RWPE2 (cell line): ENCODE data around the gene TCEA2.

Experiments
- ATAC-seq: fragments of 200-7000 bp; cut with Tn5 transposase; 3 replicates; pipeline ENCODE4 v1.9.1; 2021; ENCODE audit warnings: low read depth
- DNase-seq: peaks from one replicate; pipeline ENCODE4 v3.0.0-alpha.2; 2020; ENCODE audit warnings: low spot score
- H3K27ac ChIP-seq: fragments of 450-650 bp; 2 replicates; pipeline ENCODE4 v1.5.1; 2017; ENCODE audit warnings: mild to moderate bottlenecking; ENCODE audit not compliant: poor library complexity, severe bottlenecking
- H3K27me3 ChIP-seq: fragments of 250-450 bp; sonication (Bioruptor Pico); 2 replicates; pipeline ENCODE4 v1.5.1; 2021; ENCODE audit warnings: mild to moderate bottlenecking, moderate library complexity; ENCODE audit not compliant: insufficient read depth, poor library complexity, severe bottlenecking
- H3K36me3 ChIP-seq: fragments of 250-450 bp; sonication (Bioruptor Pico); 2 replicates; pipeline ENCODE4 v1.5.1; 2020; ENCODE audit warnings: low read depth, mild to moderate bottlenecking, moderate library complexity
- H3K4me1 ChIP-seq: fragments of 250-450 bp; sonication (Bioruptor Pico); 2 replicates; pipeline ENCODE4 v1.5.1; 2021; ENCODE audit warnings: mild to moderate bottlenecking, moderate library complexity; ENCODE audit not compliant: insufficient read depth, poor library complexity, severe bottlenecking
- H3K4me3 ChIP-seq: fragments of 250-450 bp; sonication (Bioruptor Pico); 2 replicates; pipeline ENCODE4 v1.5.1; 2021; ENCODE audit warnings: mild to moderate bottlenecking, moderate library complexity; ENCODE audit not compliant: severe bottlenecking
- H3K9me3 ChIP-seq: fragments of 250-450 bp; sonication (Bioruptor Pico); 2 replicates; pipeline ENCODE4 v1.5.1; 2021; ENCODE audit warnings: mild to moderate bottlenecking, moderate library complexity; ENCODE audit not compliant: severe bottlenecking
- TF ChIP-seq, protein P1 (sequence below): fragments of 450-650 bp; IDR thresholded peaks from one replicate; pipeline ENCODE4 v1.5.1; 2017; ENCODE audit warnings: mild to moderate bottlenecking, moderate library complexity; ENCODE audit not compliant: poor library complexity, severe bottlenecking

Gene TCEA2

DNA sequence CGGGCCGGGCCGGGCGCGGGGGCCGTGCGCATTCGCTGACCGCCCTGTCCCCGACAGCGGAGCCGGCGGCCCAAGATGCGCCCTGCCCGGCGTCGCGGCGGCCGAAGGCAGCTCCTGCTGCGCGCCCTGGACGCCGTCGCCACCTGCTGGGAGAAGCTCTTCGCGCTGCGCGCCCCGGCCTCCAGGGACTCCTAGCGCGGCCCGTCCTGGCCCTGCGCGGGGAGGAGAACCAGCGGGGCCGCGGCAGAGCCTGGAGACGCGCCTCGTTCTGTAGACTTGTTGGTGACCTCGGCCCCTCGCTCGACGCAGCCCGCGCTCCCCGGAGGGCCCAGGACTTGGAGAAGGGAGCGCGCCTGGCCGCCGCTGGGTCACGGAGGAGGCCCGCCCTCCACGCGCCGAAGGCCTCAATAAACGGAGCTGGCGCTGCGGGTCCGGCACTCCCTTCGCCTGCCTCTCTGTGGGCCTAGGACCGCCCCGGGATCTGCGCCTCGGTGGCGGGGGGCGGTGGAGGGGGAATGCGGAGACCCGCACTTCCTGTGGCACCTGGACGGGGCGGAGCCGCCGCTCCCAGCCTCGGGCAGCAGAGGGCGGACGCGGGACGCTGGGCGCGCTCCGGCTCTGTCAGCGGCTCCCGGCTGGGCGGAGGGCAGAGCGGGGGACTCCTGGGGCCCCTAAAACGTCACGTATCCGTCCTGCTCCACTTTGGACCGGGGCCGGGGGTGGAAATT is 24.3 kb upstream of the TCEA2 start:
- no peaks in the 10 kb centered on the region for H3K9me3 ChIP-seq
- H3K36me3 ChIP-seq = no peaks in the 10 kb centered on the region
- peaks cover 14% of the 10 kb centered on the region for H3K27me3 ChIP-seq
- no peaks in the 10 kb centered on the region for H3K4me1 ChIP-seq
- TF ChIP-seq, protein P1, sequence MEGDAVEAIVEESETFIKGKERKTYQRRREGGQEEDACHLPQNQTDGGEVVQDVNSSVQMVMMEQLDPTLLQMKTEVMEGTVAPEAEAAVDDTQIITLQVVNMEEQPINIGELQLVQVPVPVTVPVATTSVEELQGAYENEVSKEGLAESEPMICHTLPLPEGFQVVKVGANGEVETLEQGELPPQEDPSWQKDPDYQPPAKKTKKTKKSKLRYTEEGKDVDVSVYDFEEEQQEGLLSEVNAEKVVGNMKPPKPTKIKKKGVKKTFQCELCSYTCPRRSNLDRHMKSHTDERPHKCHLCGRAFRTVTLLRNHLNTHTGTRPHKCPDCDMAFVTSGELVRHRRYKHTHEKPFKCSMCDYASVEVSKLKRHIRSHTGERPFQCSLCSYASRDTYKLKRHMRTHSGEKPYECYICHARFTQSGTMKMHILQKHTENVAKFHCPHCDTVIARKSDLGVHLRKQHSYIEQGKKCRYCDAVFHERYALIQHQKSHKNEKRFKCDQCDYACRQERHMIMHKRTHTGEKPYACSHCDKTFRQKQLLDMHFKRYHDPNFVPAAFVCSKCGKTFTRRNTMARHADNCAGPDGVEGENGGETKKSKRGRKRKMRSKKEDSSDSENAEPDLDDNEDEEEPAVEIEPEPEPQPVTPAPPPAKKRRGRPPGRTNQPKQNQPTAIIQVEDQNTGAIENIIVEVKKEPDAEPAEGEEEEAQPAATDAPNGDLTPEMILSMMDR = peak; percentile 100
- no peak overlapping the region for H3K27ac ChIP-seq
- peak overlapping the region; percentile 35 for H3K4me3 ChIP-seq
- DNase-seq (no peak), ATAC-seq (peak; percentile 73)

- no peak for DNase-seq
- ATAC-seq = peak; percentile 4
- Histone ChIP-seq H3K36me3 (no peaks in the 10 kb centered on the region), H3K4me1 (peaks cover 3% of the 10 kb centered on the region), H3K27me3 (peaks cover 14% of the 10 kb centered on the region), H3K27ac (no peak overlapping the region), H3K4me3 (peak overlapping the region; percentile 35), H3K9me3 (no peaks in the 10 kb centered on the region)
- TF ChIP-seq, protein P1 = peak; percentile 52
Observed at GRCh38 chr20:64039293-64040160, 23.5 kb upstream of the TCEA2 start.

DNA sequence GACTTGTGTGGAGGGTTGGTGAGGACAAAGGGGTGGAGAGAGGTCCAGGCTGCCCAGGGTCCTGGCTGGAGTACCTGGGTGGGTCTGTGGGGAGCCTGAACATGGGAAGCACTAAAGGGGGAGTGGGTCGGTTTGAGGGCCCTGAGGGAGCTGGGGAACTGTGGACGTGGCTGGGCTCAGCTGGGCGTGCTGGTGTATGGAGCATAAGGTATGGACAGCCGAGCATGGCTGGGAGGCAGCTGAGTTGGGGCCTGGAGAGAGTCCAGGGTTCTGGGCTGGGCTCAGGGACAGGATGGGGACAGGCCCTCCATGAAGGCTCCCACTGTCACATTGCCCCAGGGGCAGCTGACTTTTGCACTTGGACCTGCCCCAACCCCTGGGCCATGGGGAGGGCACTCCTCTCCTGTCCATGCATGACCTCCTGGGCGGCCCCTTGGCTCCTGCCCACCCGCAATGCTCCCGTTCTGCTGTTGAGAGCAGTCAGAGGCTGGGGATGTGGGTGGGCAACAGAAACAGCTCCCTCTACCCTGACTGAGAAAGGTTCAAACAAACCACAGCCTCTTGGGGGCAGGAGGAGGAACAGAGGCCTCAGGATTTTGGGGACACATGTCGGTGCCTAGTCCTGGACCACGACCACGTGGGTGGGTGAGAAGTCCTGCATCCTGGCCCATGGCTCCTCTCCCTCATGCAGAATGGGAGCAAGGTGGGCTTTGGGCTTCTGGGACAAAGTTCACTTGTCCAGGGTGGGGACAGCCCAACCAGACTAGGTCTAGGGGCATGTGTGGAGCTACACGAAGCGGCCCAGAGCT is 22.6 kb upstream of the TCEA2 start:
- H3K4me3 ChIP-seq = no peak overlapping the region
- H3K36me3 ChIP-seq = no peaks in the 10 kb centered on the region
- H3K4me1 ChIP-seq = peaks cover 10% of the 10 kb centered on the region
- TF ChIP-seq, protein P1 = no peak
- no peak for DNase-seq
- ATAC-seq = no peak
- H3K27ac ChIP-seq = no peak overlapping the region
- peaks cover 14% of the 10 kb centered on the region for H3K27me3 ChIP-seq
- H3K9me3 ChIP-seq = no peaks in the 10 kb centered on the region

- ATAC-seq (no peak), DNase-seq (no peak)
- Histone ChIP-seq H3K9me3 (no peaks in the 10 kb centered on the region), H3K27me3 (peaks cover 17% of the 10 kb centered on the region), H3K4me3 (no peak overlapping the region), H3K36me3 (no peaks in the 10 kb centered on the region), H3K4me1 (peaks cover 10% of the 10 kb centered on the region), H3K27ac (no peak overlapping the region)
- TF ChIP-seq, protein P1 = no peak
Observed at GRCh38 chr20:64041040-64041780, 21.8 kb upstream of the TCEA2 start.
